ENCODE measurements around the gene TLE7.

The TLE7 gene

DNA sequence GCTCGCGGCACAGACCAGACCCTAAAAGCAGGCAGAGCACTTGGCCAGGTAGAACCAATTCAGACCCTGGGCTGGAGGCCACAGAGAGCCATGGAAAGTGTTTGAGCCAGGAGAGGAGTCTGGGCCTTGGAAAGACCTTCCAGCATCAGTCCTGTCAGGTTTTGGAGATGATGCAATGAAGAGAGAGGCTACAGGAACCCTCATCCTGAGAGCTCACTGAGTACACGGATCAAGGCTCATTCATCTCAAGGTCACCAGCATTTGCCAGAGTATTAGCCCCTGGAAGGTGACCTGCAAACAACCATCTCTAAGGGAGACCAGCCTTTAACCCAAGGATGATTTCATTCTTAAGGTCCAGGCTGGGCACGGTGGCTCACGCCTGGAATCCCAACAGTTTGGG lies 27.8 kb downstream of the TLE7 start:
- DNase-seq (ENCODE audit: low read depth in 2 of 3, low spot score in 1 of 3) = no peak

- DNase-seq (ENCODE audit: low read depth in 2 of 3, low spot score in 1 of 3) = no peak
These were observed 28.5 kb downstream of the TLE7 start for GRCh38 chr16:71413341-71413740.

DNA sequence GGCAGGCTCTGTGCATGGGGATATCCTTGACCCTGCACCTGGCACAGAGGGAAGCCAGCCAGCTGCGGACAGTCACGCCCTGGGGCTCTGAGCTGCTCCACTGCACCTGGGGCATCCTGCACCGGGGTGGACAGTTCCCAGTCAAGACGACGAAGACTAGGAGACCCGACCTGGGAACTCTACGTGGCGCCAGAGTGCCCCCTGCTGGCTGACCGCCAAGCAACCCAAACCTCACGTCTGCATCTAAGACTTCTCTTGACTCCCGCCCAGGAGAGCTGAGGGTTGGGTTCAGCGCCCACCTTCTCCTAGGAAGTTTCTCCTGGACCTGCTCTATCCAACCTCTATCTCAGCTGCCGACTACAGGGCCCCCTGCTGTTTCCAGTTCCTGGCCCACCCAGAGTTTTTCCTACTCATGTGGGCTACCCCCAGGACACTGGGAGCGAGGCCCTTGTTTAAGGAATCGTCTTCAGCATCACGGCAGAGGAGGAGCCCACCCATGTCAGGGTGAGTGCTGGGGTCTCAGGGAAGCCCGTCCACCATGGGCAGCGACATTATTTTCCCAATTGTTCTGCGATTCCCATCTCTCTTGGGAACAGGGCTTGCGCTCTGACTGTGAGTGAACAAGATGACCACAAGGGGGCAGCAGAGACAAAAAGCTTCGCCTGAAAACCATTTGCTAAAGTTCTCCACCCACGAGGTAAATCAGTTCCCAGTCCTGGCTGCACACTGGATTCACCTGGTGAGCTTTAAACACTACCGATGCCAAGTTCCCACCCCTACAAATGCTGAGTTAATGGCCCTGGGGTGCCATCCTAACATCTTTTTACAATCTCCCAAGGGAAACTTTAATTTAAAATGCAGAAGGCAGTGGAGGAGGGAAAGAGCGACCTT lies 29.3 kb downstream of the TLE7 start:
- peak; percentile 36 to 72 (median 45) for DNase-seq (ENCODE audit: low read depth in 2 of 3, low spot score in 1 of 3)

GRCh38 chr16:71410146-71410545 lies 31.7 kb downstream of the TLE7 start:
- no peak for DNase-seq (ENCODE audit: low read depth in 2 of 3, low spot score in 1 of 3)

- DNase-seq (ENCODE audit: low read depth in 2 of 3, low spot score in 1 of 3) = no peak
These were observed 32.7 kb downstream of the TLE7 start for GRCh38 chr16:71409011-71409775.

- DNase-seq (ENCODE audit: low read depth in 2 of 3, low spot score in 1 of 3) = no peak
These were observed 33.3 kb downstream of the TLE7 start for GRCh38 chr16:71408536-71408935.

- DNase-seq (ENCODE audit: low read depth in 2 of 3, low spot score in 1 of 3) = no peak
These were observed 34.1 kb downstream of the TLE7 start for GRCh38 chr16:71407731-71408130.

DNA sequence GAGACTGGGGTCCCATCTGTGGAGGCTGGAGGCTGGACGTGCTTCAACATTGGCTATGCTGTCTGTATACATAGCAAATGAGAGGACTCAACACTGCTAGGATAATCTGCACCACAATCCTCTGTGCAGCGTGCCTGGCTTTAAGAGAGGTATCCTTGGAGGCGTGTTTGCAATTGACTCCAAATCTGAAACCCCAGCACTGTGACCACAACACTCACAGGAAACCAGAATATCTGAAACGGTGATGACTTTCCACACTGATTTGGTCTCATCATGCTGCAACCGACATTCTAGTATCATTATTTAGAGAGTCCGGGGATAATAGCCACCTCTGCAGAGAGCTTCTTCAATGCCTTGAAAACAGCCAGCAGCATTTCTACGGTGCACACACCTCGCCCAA lies 35.1 kb downstream of the TLE7 start:
- DNase-seq (ENCODE audit: low read depth in 2 of 3, low spot score in 1 of 3) = no peak

- DNase-seq (ENCODE audit: low read depth in 2 of 3, low spot score in 1 of 3) = no peak
These were observed 35.5 kb downstream of the TLE7 start for GRCh38 chr16:71406316-71406715.

DNA sequence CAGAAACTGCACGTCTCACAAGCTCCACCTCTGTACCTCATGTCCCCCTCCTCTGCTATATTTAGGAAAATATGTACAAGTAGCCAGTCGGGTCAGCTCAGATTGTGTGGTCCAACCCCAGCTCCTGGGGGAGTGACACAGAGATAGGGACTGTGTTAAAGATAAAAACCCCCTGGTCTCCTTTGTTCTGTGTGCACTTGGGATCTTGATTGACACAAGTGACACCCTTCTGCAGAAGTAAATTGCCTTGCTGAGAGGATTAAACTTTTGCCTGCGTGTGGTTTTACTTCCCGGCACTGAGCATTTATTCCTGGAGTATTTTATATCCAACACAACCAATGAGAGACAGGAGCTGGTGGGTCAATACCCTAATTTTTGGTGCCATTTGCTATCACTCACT lies 37.5 kb downstream of the TLE7 start:
- DNase-seq (ENCODE audit: low read depth in 2 of 3, low spot score in 1 of 3) = no peak

DNA sequence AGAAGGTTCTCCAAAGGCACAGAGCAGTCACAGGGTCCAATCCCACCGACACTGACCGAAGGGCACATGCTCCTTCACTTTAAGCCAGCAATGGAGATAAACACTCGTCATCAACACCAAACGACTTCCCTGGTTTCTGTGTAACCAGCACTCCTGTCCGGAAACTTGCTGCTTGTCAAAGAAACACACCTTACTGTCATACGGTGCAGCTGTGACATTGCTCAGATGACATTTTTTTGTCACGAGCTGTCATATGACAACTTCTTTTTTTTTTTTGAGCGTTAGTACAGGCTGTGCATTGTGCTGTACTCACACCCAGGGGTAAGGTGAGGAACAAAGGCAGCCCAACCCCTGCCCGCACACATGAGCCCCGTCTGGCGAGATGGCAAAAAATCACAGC lies 39.2 kb downstream of the TLE7 start:
- no peak for DNase-seq (ENCODE audit: low read depth in 2 of 3, low spot score in 1 of 3)

DNA sequence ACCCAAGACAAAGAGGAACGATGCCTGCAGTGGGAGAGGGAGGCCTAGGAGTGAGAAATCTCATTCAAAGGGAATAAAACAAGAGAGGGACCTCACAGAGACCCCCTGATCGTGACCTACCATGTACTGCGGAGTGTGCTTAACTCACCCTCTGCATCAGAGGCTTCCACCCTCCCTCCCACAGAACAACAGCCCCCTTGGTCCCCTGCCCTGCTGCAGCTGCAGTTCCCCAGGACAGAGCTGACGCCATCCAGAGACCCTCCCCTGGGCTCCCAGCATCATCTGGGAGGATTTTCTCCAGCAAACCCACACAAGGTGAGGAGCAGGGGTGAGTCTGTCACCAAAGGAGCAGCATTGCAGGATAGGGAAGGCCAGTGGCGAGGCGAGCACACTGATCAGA lies 39.8 kb downstream of the TLE7 start:
- DNase-seq (ENCODE audit: low read depth in 2 of 3, low spot score in 1 of 3) = no peak

DNA sequence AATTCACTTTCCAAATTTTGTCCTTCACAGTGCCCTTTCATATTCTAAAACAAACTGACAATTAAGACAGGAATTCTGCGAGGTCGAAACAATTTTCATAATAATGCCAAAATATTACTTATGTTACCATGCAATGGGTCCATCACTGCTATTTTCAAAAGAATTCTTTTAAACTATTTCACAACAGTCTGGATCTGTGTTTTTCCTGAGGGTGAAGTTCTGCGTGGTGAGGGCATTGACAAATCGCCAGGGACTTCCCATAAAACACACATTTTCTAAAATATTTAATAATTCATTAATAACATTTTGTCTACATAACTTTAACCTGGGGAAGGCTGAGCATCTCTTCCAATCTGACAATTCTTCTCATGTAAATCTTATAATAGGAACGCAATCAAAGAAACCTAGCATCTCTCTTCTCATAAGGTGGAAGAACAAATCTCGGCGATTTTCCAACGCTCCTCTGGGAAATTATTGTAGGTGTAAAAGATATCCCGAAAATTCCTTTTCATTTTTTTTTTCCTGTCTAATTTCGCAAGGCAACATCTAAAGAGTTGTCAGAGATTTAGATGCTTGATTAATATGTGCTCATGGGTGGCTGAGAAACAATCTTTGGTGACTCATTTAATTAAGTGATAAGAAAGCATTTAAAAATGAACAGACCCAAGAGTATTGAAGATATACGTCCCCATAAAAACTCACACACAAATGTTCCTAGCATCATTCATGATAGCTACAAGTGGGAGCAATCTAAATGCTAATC lies 41.9 kb downstream of the TLE7 start:
- DNase-seq (ENCODE audit: low read depth in 2 of 3, low spot score in 1 of 3) = no peak

DNA sequence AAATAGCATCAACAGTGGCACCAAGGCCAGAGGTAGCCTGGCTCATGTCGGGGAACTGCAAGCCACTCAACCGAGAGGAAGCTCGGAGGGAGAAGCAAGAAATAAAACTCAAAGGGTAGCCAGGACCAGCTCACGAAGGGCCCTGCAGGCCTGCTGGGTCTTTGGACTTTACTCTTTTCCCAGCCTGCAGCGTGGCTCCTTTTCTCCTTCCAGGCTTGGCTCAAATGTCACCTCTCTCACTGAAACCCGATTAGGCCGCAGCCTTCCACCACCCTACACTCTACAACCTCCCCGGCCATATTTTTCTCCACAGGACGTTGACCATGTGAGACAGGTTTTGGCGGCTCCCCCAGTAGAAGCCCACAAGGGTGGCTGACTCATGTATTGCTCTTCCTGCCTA lies 45.3 kb downstream of the TLE7 start:
- no peak for DNase-seq (ENCODE audit: low read depth in 2 of 3, low spot score in 1 of 3)

DNA sequence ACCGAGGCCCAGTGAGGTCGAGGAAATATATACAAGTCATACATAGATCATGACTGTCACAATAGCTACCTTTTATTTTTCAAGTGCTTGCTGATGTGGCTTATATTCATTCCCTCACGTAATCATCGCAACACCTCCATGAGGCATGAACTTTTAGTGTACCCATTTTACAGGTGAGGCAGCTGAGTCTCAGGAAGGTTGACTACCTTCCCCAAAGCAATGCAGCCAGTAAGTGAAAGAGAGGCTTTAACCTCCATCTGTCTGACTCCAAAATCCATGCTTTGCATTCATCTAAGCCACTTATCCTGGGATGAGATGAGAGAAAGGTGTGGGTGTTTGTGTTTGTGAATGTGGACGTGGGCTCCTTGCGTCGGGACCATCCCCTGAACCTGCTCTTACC lies 52.5 kb downstream of the TLE7 start:
- no peak for DNase-seq (ENCODE audit: low read depth in 2 of 3, low spot score in 1 of 3)

DNA sequence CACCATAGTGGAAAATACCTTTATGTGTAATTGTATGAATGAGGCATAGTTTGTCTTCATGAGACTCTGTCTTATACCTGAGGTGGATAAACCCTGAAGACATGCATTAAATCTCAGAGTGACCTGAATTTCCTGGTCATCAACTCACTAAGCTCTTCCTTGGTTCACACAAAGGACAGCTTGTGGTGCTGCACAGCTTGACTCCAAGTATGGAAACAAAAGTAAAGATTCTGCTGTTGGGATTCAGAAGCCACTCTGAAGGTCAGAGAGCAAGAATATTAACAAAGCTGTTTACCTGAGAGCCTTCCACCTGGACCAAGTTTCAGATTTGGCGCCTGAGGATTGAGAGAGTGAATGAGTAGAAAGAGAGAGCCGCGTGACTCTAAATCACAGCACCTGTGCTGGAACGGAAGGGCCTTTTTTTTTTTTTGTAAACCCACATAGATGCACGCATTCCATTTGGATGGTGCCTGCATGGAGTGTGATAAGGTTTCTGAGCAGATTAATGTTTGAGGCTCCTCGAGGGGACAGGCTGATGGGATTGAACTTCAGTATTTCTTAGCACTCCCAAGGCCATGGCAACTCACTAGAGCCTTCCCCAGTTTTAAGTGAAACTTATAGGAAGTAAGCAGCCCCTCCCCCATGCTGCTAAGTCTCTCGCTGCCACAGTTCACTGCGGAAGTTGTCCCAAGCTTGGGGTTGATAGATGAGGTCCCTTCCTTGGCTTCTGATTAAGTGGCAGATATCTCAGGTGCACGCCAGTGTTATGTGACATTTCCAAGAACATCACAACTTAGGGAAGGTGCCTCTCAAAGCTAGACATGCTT lies 54.6 kb downstream of the TLE7 start:
- DNase-seq (ENCODE audit: low read depth in 2 of 3, low spot score in 1 of 3) = no peak

GRCh38 chr16:71384073-71384724 lies 57.7 kb downstream of the TLE7 start:
- no peak for DNase-seq (ENCODE audit: low read depth in 2 of 3, low spot score in 1 of 3)

GRCh38 chr16:71383054-71383773 lies 58.6 kb downstream of the TLE7 start:
- no peak for DNase-seq (ENCODE audit: low read depth in 2 of 3, low spot score in 1 of 3)

- no peak for DNase-seq (ENCODE audit: low read depth in 2 of 3, low spot score in 1 of 3)
These were observed 61.0 kb downstream of the TLE7 start for GRCh38 chr16:71380831-71381230.
